HCT116 (cell line): ENCODE measurements around the gene WHRN. TPM values are rescaled to one million over a fixed set of nuclear protein-coding genes. Genes with fewer than 3 reads are reported as not detected.
A peak's percentile ranks its signal among the peaks of the same experiment; 100 is the strongest.

Source experiments
- ATAC-seq: fragments of 200-7000 bp; cut with Tn5 transposase; 2 replicates; pipeline ENCODE4 v1.9.1; 2020; ENCODE audit warnings: mild to moderate bottlenecking, moderate library complexity
- BruUV-seq: library from RNA; stranded (reverse); fragments of 400-500 nt; replicated peaks from 2 replicates; lab custom pipeline; 2021; lab: Mats Ljungman, UMichigan
- CTCF ChIA-PET: fragments of 300-600 bp; sonication (Branson Sonifier 250); formaldehyde crosslinking; loops from one replicate; lab custom pipeline; 2021; ENCODE audit warnings: antibody characterized with exemption; lab: Charles Lee
- POLR2A ChIA-PET: fragments of 300-600, 350-600 bp; sonication (Branson Sonifier 250); formaldehyde crosslinking; loops from one replicate; lab custom pipeline; 2021; ENCODE audit warnings: antibody characterized with exemption; lab: Charles Lee
- RAD21 ChIA-PET, 2 experiments: fragments of 300-600 bp; sonication (Branson Sonifier 250); formaldehyde crosslinking; loops; one replicate each; lab custom pipeline; 2023; ENCODE audit warnings: low total read pairs in 2 of 2; ENCODE audit not compliant: uncharacterized antibody in 2 of 2, unreplicated experiment in 2 of 2, low non-redundant PET in 1 of 2; lab: Charles Lee
- DNase-seq: peaks from one replicate; pipeline ENCODE4 v3.0.0-alpha.2; 2010; ENCODE audit warnings: low read depth, low spot score
- H2AFZ ChIP-seq: fragments of 200-600 bp; shearing (Covaris generic), sonication (generic); 2 replicates; pipeline ENCODE4 v1.6.1; 2017; ENCODE audit warnings: low read depth, mixed run types, mixed read lengths, antibody characterized with exemption, low read length; ENCODE audit not compliant: poor library complexity, severe bottlenecking
- H3K27ac ChIP-seq: 2 replicates; pipeline ENCODE4 v1.5.1; 2012; ENCODE audit warnings: low read depth, low read length
- H3K27me3 ChIP-seq: fragments of 200-600 bp; sonication (generic); 2 replicates; pipeline ENCODE4 v1.6.1; 2016; ENCODE audit warnings: mixed run types, low read length, mixed read lengths; ENCODE audit not compliant: insufficient read depth
- H3K36me3 ChIP-seq, 2 experiments: fragments of 200-500 bp in 1 of 2; fragments of 200-600 bp in 1 of 2; sonication (Bioruptor generic) in 1 of 2; sonication (generic) in 1 of 2; 2 replicates each; pipeline versions ENCODE4 v1.5.1 to v1.6.1; 2014 to 2016; ENCODE audit warnings: low read length in 2 of 2, inconsistent platforms in 1 of 2, mixed read lengths in 1 of 2, mixed run types in 1 of 2; ENCODE audit not compliant: insufficient read depth in 2 of 2, control insufficient read depth in 1 of 2
- H3K4me1 ChIP-seq, 2 experiments: fragments of 200-600 bp in 1 of 2; sonication (generic) in 1 of 2; 2 replicates each; pipeline versions ENCODE4 v1.5.1 to v1.6.1; 2012 to 2017; ENCODE audit warnings: low read length in 2 of 2, inconsistent platforms in 1 of 2, mild to moderate bottlenecking in 1 of 2, mixed read lengths in 1 of 2, mixed run types in 1 of 2, moderate library complexity in 1 of 2; ENCODE audit not compliant: insufficient read depth in 2 of 2, control insufficient read depth in 1 of 2
- H3K4me2 ChIP-seq: fragments of 200-600 bp; sonication (generic); 2 replicates; pipeline ENCODE4 v1.6.1; 2017; ENCODE audit warnings: mixed run types, low read length, mixed read lengths
- H3K4me3 ChIP-seq, 2 experiments: fragments of 200-600 bp in 1 of 2; sonication (generic) in 1 of 2; replicated peaks in 1 of 2; 2 replicates each; pipeline ENCODE4 v1.5.1; 2011 to 2016; ENCODE audit warnings: low read length in 2 of 2, control low read depth in 1 of 2, low read depth in 1 of 2, mild to moderate bottlenecking in 1 of 2, mixed read lengths in 1 of 2, mixed run types in 1 of 2
- H3K79me2 ChIP-seq: fragments of 200-600 bp; sonication (generic); 2 replicates; pipeline ENCODE4 v1.6.1; 2017; ENCODE audit warnings: mild to moderate bottlenecking, mixed run types, low read length, moderate library complexity, mixed read lengths; ENCODE audit not compliant: insufficient read depth
- H3K9ac ChIP-seq: fragments of 200-600 bp; sonication (generic); 2 replicates; pipeline ENCODE4 v1.6.1; 2016; ENCODE audit warnings: low read length, mixed read lengths
- H3K9me2 ChIP-seq: fragments of 200-600 bp; sonication (generic), shearing (Covaris generic); 2 replicates; pipeline ENCODE4 v1.6.1; 2017; ENCODE audit warnings: mixed run types, mild to moderate bottlenecking, moderate library complexity; ENCODE audit not compliant: insufficient read depth
- H3K9me3 ChIP-seq, 2 experiments: fragments of 200-500 bp in 1 of 2; fragments of 200-600 bp in 1 of 2; sonication (Bioruptor generic) in 1 of 2; sonication (generic) in 1 of 2; 2 replicates each; pipeline ENCODE4 v1.6.1; 2014 to 2017; ENCODE audit warnings: low read length in 2 of 2, mixed read lengths in 2 of 2, inconsistent platforms in 1 of 2, low read depth in 1 of 2, mild to moderate bottlenecking in 1 of 2, mixed run types in 1 of 2, moderate library complexity in 1 of 2; ENCODE audit not compliant: control insufficient read depth in 1 of 2, insufficient read depth in 1 of 2
- H4K20me1 ChIP-seq: fragments of 200-600 bp; sonication (generic), shearing (Covaris generic); 2 replicates; pipeline ENCODE4 v1.6.1; 2017; ENCODE audit warnings: mixed run types, mild to moderate bottlenecking, moderate library complexity; ENCODE audit not compliant: insufficient read depth
- CBX3 ChIP-seq: IDR thresholded peaks from 2 replicates; pipeline ENCODE4 v1.6.1; 2012; ENCODE audit warnings: low read depth
- CEBPB ChIP-seq: IDR thresholded peaks from 2 replicates; pipeline ENCODE4 v1.6.1; 2012; ENCODE audit warnings: low read depth
- CTCF ChIP-seq, 3 experiments: fragments of 200-600 bp in 1 of 3; sonication (generic) in 1 of 3; IDR thresholded peaks in 2 of 3; conservative IDR thresholded peaks in 1 of 3; 2 replicates each; pipeline ENCODE4 v1.5.1; 2012 to 2017; ENCODE audit warnings: low read depth in 2 of 3, low read length in 2 of 3, antibody characterized with exemption in 1 of 3, borderline replicate concordance in 1 of 3, control low read depth in 1 of 3, mild to moderate bottlenecking in 1 of 3, mixed read lengths in 1 of 3, mixed run types in 1 of 3, moderate library complexity in 1 of 3; ENCODE audit not compliant: insufficient read depth in 1 of 3
- EGR1 ChIP-seq: IDR thresholded peaks from 2 replicates; pipeline ENCODE4 v1.6.1; 2012; ENCODE audit warnings: low read depth
- ELF1 ChIP-seq: IDR thresholded peaks from 2 replicates; pipeline ENCODE4 v1.6.1; 2012; ENCODE audit warnings: low read depth, borderline replicate concordance
- EZH2 ChIP-seq: fragments of 200-600 bp; sonication (generic); IDR thresholded peaks from 2 replicates; pipeline ENCODE4 v1.6.1; 2017; ENCODE audit warnings: antibody characterized with exemption, mixed run types
- EZH2phosphoT487 ChIP-seq: fragments of 200-600 bp; IDR thresholded peaks from 2 replicates; pipeline ENCODE4 v1.6.1; 2018; ENCODE audit warnings: antibody characterized with exemption, borderline replicate concordance
- FOSL1 ChIP-seq: IDR thresholded peaks from 2 replicates; pipeline ENCODE4 v1.6.1; 2012; ENCODE audit warnings: low read depth
- JUND ChIP-seq: IDR thresholded peaks from 2 replicates; pipeline ENCODE4 v1.6.1; 2012
- POLR2A ChIP-seq: IDR thresholded peaks from 2 replicates; pipeline ENCODE4 v1.7.0; 2011; ENCODE audit warnings: borderline replicate concordance; ENCODE audit not compliant: insufficient read depth, insufficient read length; ENCODE audit errors: extremely low read depth
- POLR2AphosphoS5 ChIP-seq: IDR thresholded peaks from 2 replicates; pipeline ENCODE4 v1.6.1; 2011; ENCODE audit warnings: mild to moderate bottlenecking, low read depth, low read length, moderate library complexity
- RAD21 ChIP-seq: IDR thresholded peaks from 2 replicates; pipeline ENCODE4 v1.6.1; 2012; ENCODE audit warnings: low read depth, mild to moderate bottlenecking
- REST ChIP-seq: IDR thresholded peaks from 2 replicates; pipeline ENCODE4 v1.6.1; 2012; ENCODE audit warnings: low read depth
- SIN3A ChIP-seq: IDR thresholded peaks from 2 replicates; pipeline ENCODE4 v1.6.1; 2012; ENCODE audit warnings: low read depth
- SP1 ChIP-seq: IDR thresholded peaks from 2 replicates; pipeline ENCODE4 v1.6.1; 2012; ENCODE audit warnings: low read depth
- SRF ChIP-seq: IDR thresholded peaks from 2 replicates; pipeline ENCODE4 v1.6.1; 2012; ENCODE audit warnings: low read depth
- TCF7L2 ChIP-seq: IDR thresholded peaks from 2 replicates; pipeline ENCODE4 v1.7.0; 2011; ENCODE audit warnings: borderline replicate concordance, inconsistent platforms; ENCODE audit not compliant: insufficient read depth, insufficient read length; ENCODE audit errors: extremely low read depth
- YY1 ChIP-seq: IDR thresholded peaks from 2 replicates; pipeline ENCODE4 v1.6.1; 2011; ENCODE audit warnings: low read length, low read depth, moderate library complexity, mild to moderate bottlenecking; ENCODE audit not compliant: insufficient replicate concordance; ENCODE audit errors: extremely low read depth
- ZFX ChIP-seq: fragments of 450-650 bp; IDR thresholded peaks from 2 replicates; pipeline ENCODE4 v1.6.1; 2017
- intact Hi-C: fragments of 100-400 bp; cut with micrococcal nuclease; formaldehyde crosslinking; loops from 2 replicates; pipeline ENCODE4 v1.10.0; 2022
- total RNA-seq: library from RNA; stranded (reverse); gene quantifications from one replicate; pipeline ENCODE4 v1.2.1, GENCODE V29; 2021; ENCODE audit not compliant: unreplicated experiment
- TF ChIP-seq, protein P1 (sequence below): IDR thresholded peaks from 2 replicates; pipeline ENCODE4 v1.6.1; 2012
- TF ChIP-seq, protein P2 (sequence below): IDR thresholded peaks from 2 replicates; pipeline ENCODE4 v1.6.1; 2012

WHRN gene
- total RNA-seq, 1 experiment from 2014 or later: 12.8 TPM

DNA sequence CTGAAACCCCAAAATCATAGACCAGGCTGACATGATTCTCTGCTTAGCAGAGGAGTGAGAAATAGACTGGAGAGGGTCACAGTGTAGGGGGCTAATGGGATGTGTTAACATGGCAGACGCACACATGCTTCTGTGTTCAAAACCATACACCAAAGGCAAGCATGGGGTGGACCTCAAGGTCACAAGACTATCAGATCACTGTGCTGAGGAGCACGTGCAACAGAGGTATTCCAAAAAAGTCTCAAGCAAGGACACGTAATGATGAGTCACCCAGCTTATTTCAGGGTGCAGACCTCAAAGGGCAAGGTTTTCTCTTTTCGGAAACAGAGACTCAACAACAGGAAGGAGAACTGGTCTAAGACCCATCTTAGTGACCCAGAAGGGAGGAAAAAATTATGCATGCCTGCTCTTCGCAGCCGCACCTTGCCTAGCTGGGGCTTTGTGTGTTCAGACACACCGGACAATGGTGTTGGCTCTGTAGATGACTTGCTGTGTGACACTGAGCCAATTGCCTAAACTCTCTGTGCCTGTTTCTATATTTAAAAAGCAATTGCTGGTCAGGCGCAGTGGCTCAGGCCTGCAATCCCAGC, 20.3 kb downstream of the WHRN start:
- H2AFZ ChIP-seq: no peak overlapping the region
- H3K4me3 ChIP-seq: 0 out of 4 replicates have a peak overlapping the region, but pooled peaks of 1 of the 2 experiments have one; percentile 14
- H3K4me2 ChIP-seq: peak overlapping the region; percentile 68
- no TSS peak for BruUV-seq
- no peaks in the 10 kb centered on the region for H3K36me3 ChIP-seq
- ChIA-PET CTCF (interaction anchor here (1.4 kb wide), 1 partner anchor 168 kb away, joined by 5 read pairs; no protein-coding TSS in a partner anchor), POLR2A (interaction anchor here (0.9 kb wide), 1 partner anchor 169 kb away, joined by 3 read pairs; no protein-coding TSS in a partner anchor), RAD21 (interaction anchor here in 1 of 2 experiments (3.0 kb wide), 1 partner anchor 169 kb away, joined by 9 read pairs; no protein-coding TSS in a partner anchor)
- H3K79me2 ChIP-seq: no peaks in the 10 kb centered on the region
- no peaks in the 10 kb centered on the region for H3K9me2 ChIP-seq
- H3K9me3 ChIP-seq: no peaks in the 10 kb centered on the region
- intact Hi-C loops: loop anchor here (5.0 kb wide), 1 partner anchor 78 kb away; no protein-coding TSS in a partner anchor
- H3K27ac ChIP-seq: no peak overlapping the region
- DNase-seq: peak; percentile 73
- H4K20me1 ChIP-seq: no peaks in the 10 kb centered on the region
- H3K27me3 ChIP-seq: no peaks in the 10 kb centered on the region
- peak; percentile 69 for ATAC-seq
- no peak overlapping the region for H3K9ac ChIP-seq
- H3K4me1 ChIP-seq: peaks cover 19 to 38% of the 10 kb centered on the region in 2 experiments
- TF ChIP-seq TCF7L2: peak; percentile 76
- no peak for TF ChIP-seq EZH2
- TF ChIP-seq RAD21: no peak
- TF ChIP-seq FOSL1: peak; percentile 98
- TF ChIP-seq, protein P1, sequence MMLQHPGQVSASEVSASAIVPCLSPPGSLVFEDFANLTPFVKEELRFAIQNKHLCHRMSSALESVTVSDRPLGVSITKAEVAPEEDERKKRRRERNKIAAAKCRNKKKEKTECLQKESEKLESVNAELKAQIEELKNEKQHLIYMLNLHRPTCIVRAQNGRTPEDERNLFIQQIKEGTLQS: no peak
- TF ChIP-seq SRF: peak; percentile 86
- TF ChIP-seq CEBPB: no peak
- no peak for TF ChIP-seq YY1
- TF ChIP-seq POLR2A: no peak
- TF ChIP-seq CTCF (IDR thresholded peaks at IDR 0.05 in 2 of 3, conservative IDR thresholded peaks at IDR 0.05 in 1 of 3; ENCODE audit: borderline replicate concordance in 1 of 3, insufficient read depth in 1 of 3, low read depth in 2 of 3, low read length in 2 of 3): no peak
- TF ChIP-seq POLR2AphosphoS5: no peak
- TF ChIP-seq ELF1: no peak
- TF ChIP-seq SIN3A: peak; percentile 58; the same call in 1 of the 2 replicates
- peak; percentile 85 for TF ChIP-seq SP1
- no peak for TF ChIP-seq REST
- peak; percentile 96 for TF ChIP-seq CBX3
- peak; percentile 93 for TF ChIP-seq JUND
- no peak for TF ChIP-seq EGR1
- TF ChIP-seq EZH2phosphoT487: no peak
- TF ChIP-seq, protein P2, sequence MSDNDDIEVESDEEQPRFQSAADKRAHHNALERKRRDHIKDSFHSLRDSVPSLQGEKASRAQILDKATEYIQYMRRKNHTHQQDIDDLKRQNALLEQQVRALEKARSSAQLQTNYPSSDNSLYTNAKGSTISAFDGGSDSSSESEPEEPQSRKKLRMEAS: peak; percentile 98
- TF ChIP-seq ZFX: no peak
